Measurements from ENCODE around the gene TNNI2. TPM values are rescaled to one million over a fixed set of nuclear protein-coding genes. Genes with fewer than 3 reads are reported as not detected.

The TNNI2 gene
- total and polyA plus RNA-seq, 12 donors = 0.55 to 21.8 (median 2.4) TPM; not detected in 3

- H3K27me3 ChIP-seq = peaks cover under 1% of the 10 kb centered on the region
- no peak overlapping the region for H3K27ac ChIP-seq
- intact Hi-C loops (cut with DNase I) = no loop called here
- 70 to 89% (median 83%) methylated on average over 7 to 26 of the region's 26 CpGs for WGBS, 4 donors
- H3K9me3 ChIP-seq (replicated peaks in 1 of 3) = no peaks in the 10 kb centered on the region
- peak in 2 of 7 donors; percentile 22 to 24 for DNase-seq
- H3K36me3 ChIP-seq (replicated peaks in 1 of 2) = no peaks in the 10 kb centered on the region
- no peak overlapping the region for H3K4me3 ChIP-seq
- H3K4me1 ChIP-seq (replicated peaks in 1 of 2) = no peaks in the 10 kb centered on the region
- TF ChIP-seq POLR2A (IDR thresholded peaks at IDR 0.05) = no peak
- peak in 1 of 6 experiments; percentile 33 for TF ChIP-seq CTCF (IDR thresholded peaks at IDR 0.05)
Observed at GRCh38 chr11:1825039-1825740, 13.6 kb upstream of the TNNI2 start.

- no peak for DNase-seq
- no peak overlapping the region for H3K27ac ChIP-seq
- no peaks in the 10 kb centered on the region for H3K4me1 ChIP-seq (replicated peaks in 1 of 2)
Observed at GRCh38 chr11:1825785-1826451, 12.9 kb upstream of the TNNI2 start.

GRCh38 chr11:1826552-1827094, 12.2 kb upstream of the TNNI2 start:
- no peak for TF ChIP-seq POLR2A (IDR thresholded peaks at IDR 0.05)
- TF ChIP-seq CTCF (IDR thresholded peaks at IDR 0.05) = no peak
- intact Hi-C loops (cut with DNase I) = no loop called here
- H3K27ac ChIP-seq = peak overlapping the region in 1 of 5 donors; percentile 49
- no peaks in the 10 kb centered on the region for H3K36me3 ChIP-seq (replicated peaks in 1 of 2)
- no peaks in the 10 kb centered on the region for H3K9me3 ChIP-seq (replicated peaks in 1 of 3)
- H3K4me3 ChIP-seq = no peak overlapping the region
- no peaks in the 10 kb centered on the region for H3K4me1 ChIP-seq (replicated peaks in 1 of 2)
- H3K27me3 ChIP-seq = peaks cover 4% of the 10 kb centered on the region
- DNase-seq = peak in 4 of 7 donors; percentile 54 to 63 (median 60)
- 65 to 82% (median 72%) methylated on average over 9 to 15 of the region's 15 CpGs for WGBS, 4 donors

More at GRCh38 chr11:1825785-1826451, 12.9 kb upstream of the TNNI2 start:
- no peak for TF ChIP-seq CTCF (IDR thresholded peaks at IDR 0.05)
- TF ChIP-seq POLR2A (IDR thresholded peaks at IDR 0.05) = no peak
- WGBS, 4 donors = 76 to 92% (median 90%) methylated on average over 11 to 33 of the region's 33 CpGs; no CpG with 5 or more reads in 1 of the 4 donors
- H3K27me3 ChIP-seq = peaks cover 4% of the 10 kb centered on the region
- H3K9me3 ChIP-seq (replicated peaks in 1 of 3) = no peaks in the 10 kb centered on the region
- no peaks in the 10 kb centered on the region for H3K36me3 ChIP-seq (replicated peaks in 1 of 2)
- intact Hi-C loops (cut with DNase I) = no loop called here
- H3K4me3 ChIP-seq = no peak overlapping the region

GRCh38 chr11:1827095-1827813, 11.5 kb upstream of the TNNI2 start:
- intact Hi-C loops (cut with DNase I) = no loop called here
- DNase-seq = peak in 4 of 7 donors; percentile 27 to 64 (median 50)
- Histone ChIP-seq H3K4me1 (replicated peaks in 1 of 2) (peaks cover under 1 to 2% of the 10 kb centered on the region in 2 donors), H3K4me3 (no peak overlapping the region), H3K9me3 (replicated peaks in 1 of 3) (no peaks in the 10 kb centered on the region), H3K27me3 (peaks cover 4% of the 10 kb centered on the region), H3K36me3 (replicated peaks in 1 of 2) (no peaks in the 10 kb centered on the region), H3K27ac (peak overlapping the region in 1 of 5 donors; percentile 49)
- WGBS, 4 donors = 64 to 74% (median 66%) methylated on average over 21 to 27 of the region's 27 CpGs
- TF ChIP-seq POLR2A (IDR thresholded peaks at IDR 0.05) (no peak), CTCF (IDR thresholded peaks at IDR 0.05) (no peak)
